HepG2 (cell line): ENCODE data around the gene TACC2. TPM values are rescaled to one million over a fixed set of nuclear protein-coding genes. Genes with fewer than 3 reads are reported as not detected.

Experiments
- ARID5B ChIP-seq: IDR thresholded peaks from 2 replicates; pipeline ENCODE4 v1.4.0; 2020; ENCODE audit warnings: mild to moderate bottlenecking, missing genetic modification reagents
- ARNTL ChIP-seq: sonication (generic); formaldehyde crosslinking; IDR thresholded peaks from 2 replicates; pipeline ENCODE4 v1.4.0; 2020; ENCODE audit warnings: mild to moderate bottlenecking, missing genetic modification reagents
- CBX1 ChIP-seq: IDR thresholded peaks from one replicate; pipeline ENCODE4 v1.6.1; 2016; ENCODE audit warnings: antibody characterized with exemption, low read depth
- CEBPG ChIP-seq: IDR thresholded peaks from 2 replicates; pipeline ENCODE4 v1.6.1; 2016
- CREB1 ChIP-seq, 2 experiments: fragments of 450-650 bp in 1 of 2; IDR thresholded peaks; 2 replicates each; pipeline ENCODE4 v1.6.1; 2016 to 2017; ENCODE audit warnings: control low read depth in 1 of 2, mild to moderate bottlenecking in 1 of 2, missing compliant biosample characterization in 1 of 2, missing genetic modification characterization in 1 of 2
- EP300 ChIP-seq, 3 experiments: sonication (generic) in 1 of 3; formaldehyde crosslinking in 1 of 3; IDR thresholded peaks; 2 replicates each; pipeline versions ENCODE4 v1.5.1 to v1.6.1; 2011 to 2020; ENCODE audit warnings: low read depth in 2 of 3, low read length in 2 of 3, borderline replicate concordance in 1 of 3, improper control_type of control experiment in 1 of 3, mild to moderate bottlenecking in 1 of 3, missing genetic modification reagents in 1 of 3, moderate library complexity in 1 of 3
- HNRNPH1 ChIP-seq: fragments of 200-400 bp; formaldehyde crosslinking; optimal IDR thresholded peaks from 2 replicates; pipeline ENCODE3; 2017; ENCODE audit warnings: mild to moderate bottlenecking, low read depth, low read length
- KLF16 ChIP-seq, 2 experiments: sonication (generic) in 1 of 2; formaldehyde crosslinking in 1 of 2; IDR thresholded peaks; 2 replicates each; pipeline versions ENCODE4 v1.6.1 to v1.8.0; 2016 to 2023; ENCODE audit warnings: missing genetic modification reagents in 2 of 2, missing compliant biosample characterization in 1 of 2
- MAF1 ChIP-seq: sonication (generic); formaldehyde crosslinking; IDR thresholded peaks from 2 replicates; pipeline ENCODE4 v1.5.0; 2020; ENCODE audit warnings: missing genetic modification reagents, borderline replicate concordance
- MBD4 ChIP-seq: IDR thresholded peaks from 2 replicates; pipeline ENCODE4 v1.6.1; 2012; ENCODE audit warnings: low read length, inconsistent platforms, borderline replicate concordance
- NCOR1 ChIP-seq: fragments of 200-600 bp; sonication (generic); IDR thresholded peaks from 2 replicates; pipeline ENCODE4 v1.7.0; 2017; ENCODE audit warnings: antibody characterized with exemption, low read length, borderline replicate concordance
- PPARG ChIP-seq: conservative IDR thresholded peaks from 2 replicates; pipeline ENCODE4 v1.6.1; 2016; ENCODE audit warnings: missing biosample characterization, missing genetic modification reagents
- RAD51 ChIP-seq: fragments of 450-650 bp; IDR thresholded peaks from 2 replicates; pipeline ENCODE4 v1.6.1; 2016; ENCODE audit warnings: borderline replicate concordance
- RORA ChIP-seq: sonication (generic); formaldehyde crosslinking; IDR thresholded peaks from 2 replicates; pipeline ENCODE4 v1.5.0; 2020; ENCODE audit warnings: mild to moderate bottlenecking, missing genetic modification reagents, moderate library complexity
- SALL1 ChIP-seq: sonication (generic); formaldehyde crosslinking; IDR thresholded peaks from 2 replicates; pipeline ENCODE4 v1.8.0; 2022; ENCODE audit warnings: mild to moderate bottlenecking, missing genetic modification reagents
- TAF15 ChIP-seq: fragments of 200-400 bp; formaldehyde crosslinking; IDR thresholded peaks from one replicate; pipeline ENCODE4 v1.6.1; 2018; ENCODE audit warnings: mild to moderate bottlenecking, low read depth, low read length; ENCODE audit not compliant: poor library complexity, severe bottlenecking
- XBP1 ChIP-seq: sonication (generic); formaldehyde crosslinking; IDR thresholded peaks from 2 replicates; pipeline ENCODE4 v1.5.0; 2020; ENCODE audit warnings: missing genetic modification reagents
- ZFP41 ChIP-seq: sonication (generic); formaldehyde crosslinking; IDR thresholded peaks from 2 replicates; pipeline ENCODE4 v1.4.0; 2020; ENCODE audit warnings: mild to moderate bottlenecking, missing genetic modification reagents, borderline replicate concordance
- ZMYM2 ChIP-seq: sonication (generic); formaldehyde crosslinking; IDR thresholded peaks from 2 replicates; pipeline ENCODE4 v1.8.0; 2022; ENCODE audit warnings: mild to moderate bottlenecking, missing genetic modification reagents
- ZNF20 ChIP-seq: sonication (generic); formaldehyde crosslinking; IDR thresholded peaks from 2 replicates; pipeline ENCODE4 v1.4.0; 2020; ENCODE audit warnings: mild to moderate bottlenecking, moderate library complexity, missing genetic modification reagents
- ZNF430 ChIP-seq: sonication (generic); formaldehyde crosslinking; IDR thresholded peaks from 2 replicates; pipeline ENCODE4 v1.9.0; 2021; ENCODE audit warnings: mild to moderate bottlenecking, missing genetic modification reagents
- polyA plus RNA-seq, 8 experiments: library from polyadenylated mRNA; depleted of rRNA in 3 of 8; stranded (reverse) in 7 of 8; unstranded in 1 of 8; fragments of >200 nt; fragmentation: Illumina TruSeq in 4 of 8; extraction: Trizol in 4 of 8; gene quantifications; 2 replicates each; pipeline versions ENCODE4 v1.2.1 to v1.2.3, GENCODE V29; 2011 to 2016; ENCODE audit warnings: low read depth in 4 of 8, missing spikeins in 1 of 8, mixed read lengths in 1 of 8; ENCODE audit not compliant: insufficient read depth in 1 of 8
- total RNA-seq, 5 experiments: library from RNA; depleted of rRNA; stranded (reverse); fragments of >200 nt; fragmentation: Illumina TruSeq; extraction: Trizol; gene quantifications; 2 replicates each; pipeline ENCODE4 v1.2.3, GENCODE V29; 2016; ENCODE audit warnings: low read depth in 1 of 5
- TF ChIP-seq, protein P1 (sequence below): sonication (generic); formaldehyde crosslinking; IDR thresholded peaks from 2 replicates; pipeline ENCODE4 v1.8.0; 2022; ENCODE audit warnings: missing genetic modification reagents, mild to moderate bottlenecking, inconsistent platforms, borderline replicate concordance
- TF ChIP-seq, protein P2 (sequence below): IDR thresholded peaks from 2 replicates; pipeline ENCODE4 v1.6.1; 2016; ENCODE audit warnings: missing genetic modification reagents, missing compliant biosample characterization
- TF ChIP-seq, protein P3 (sequence below): sonication (generic); formaldehyde crosslinking; conservative IDR thresholded peaks from 2 replicates; pipeline ENCODE4 v1.4.0; 2020; ENCODE audit warnings: missing genetic modification reagents

TACC2 gene
- total and polyA plus RNA-seq, 2 of the 13 experiments (the other 11 are each of a cell fraction or from before 2014, with no cell fraction given) = 11.8 to 16.0 TPM

- TF ChIP-seq PPARG (CRISPR knock-in tag) = no peak
- TF ChIP-seq XBP1 (CRISPR knock-in tag) = no peak
- TF ChIP-seq, protein P1, sequence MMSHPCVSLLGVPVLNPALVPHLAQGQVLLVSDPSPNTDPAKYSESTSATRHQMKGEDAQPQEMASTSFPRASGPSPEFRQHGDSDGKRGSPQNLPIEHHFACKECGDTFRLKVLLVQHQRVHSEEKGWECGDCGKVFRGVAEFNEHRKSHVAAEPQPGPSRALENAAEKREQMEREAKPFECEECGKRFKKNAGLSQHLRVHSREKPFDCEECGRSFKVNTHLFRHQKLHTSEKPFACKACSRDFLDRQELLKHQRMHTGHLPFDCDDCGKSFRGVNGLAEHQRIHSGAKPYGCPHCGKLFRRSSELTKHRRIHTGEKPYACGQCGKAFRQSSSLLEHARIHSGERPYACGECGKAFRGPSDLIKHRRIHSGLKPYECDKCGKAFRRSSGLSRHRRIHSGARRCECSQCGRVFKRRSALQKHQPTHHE = no peak
- TF ChIP-seq MBD4 = no peak
- no peak for TF ChIP-seq ZNF430 (CRISPR knock-in tag)
- 0 out of 2 replicates have a peak, but pooled peaks have one; percentile 13 for TF ChIP-seq ARID5B (CRISPR knock-in tag)
- TF ChIP-seq, protein P2, sequence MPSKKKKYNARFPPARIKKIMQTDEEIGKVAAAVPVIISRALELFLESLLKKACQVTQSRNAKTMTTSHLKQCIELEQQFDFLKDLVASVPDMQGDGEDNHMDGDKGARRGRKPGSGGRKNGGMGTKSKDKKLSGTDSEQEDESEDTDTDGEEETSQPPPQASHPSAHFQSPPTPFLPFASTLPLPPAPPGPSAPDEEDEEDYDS (CRISPR knock-in tag) = no peak
- no peak for TF ChIP-seq ZMYM2 (CRISPR knock-in tag)
- TF ChIP-seq RORA (CRISPR knock-in tag) = no peak
- TF ChIP-seq KLF16 (CRISPR knock-in tag; IDR thresholded peaks at IDR 0.05) = no peak
- no peak for TF ChIP-seq CREB1 (IDR thresholded peaks at IDR 0.05)
- no peak for TF ChIP-seq CREB1 (CRISPR knock-in tag; IDR thresholded peaks at IDR 0.05)
- no peak for TF ChIP-seq SALL1
- no peak for TF ChIP-seq ZFP41 (CRISPR knock-in tag)
- TF ChIP-seq CBX1 = no peak
- no peak for TF ChIP-seq HNRNPH1
- TF ChIP-seq NCOR1 = no peak
- TF ChIP-seq EP300 (IDR thresholded peaks at IDR 0.05; ENCODE audit: low read depth in 2 of 2, low read length in 2 of 2) = no peak
- TF ChIP-seq EP300 (CRISPR knock-in tag; IDR thresholded peaks at IDR 0.05; ENCODE audit: borderline replicate concordance) = no peak
- TF ChIP-seq RAD51 = no peak
- TF ChIP-seq CEBPG (CRISPR knock-in tag) = no peak
- TF ChIP-seq MAF1 (CRISPR knock-in tag) = no peak
- TF ChIP-seq, protein P3, sequence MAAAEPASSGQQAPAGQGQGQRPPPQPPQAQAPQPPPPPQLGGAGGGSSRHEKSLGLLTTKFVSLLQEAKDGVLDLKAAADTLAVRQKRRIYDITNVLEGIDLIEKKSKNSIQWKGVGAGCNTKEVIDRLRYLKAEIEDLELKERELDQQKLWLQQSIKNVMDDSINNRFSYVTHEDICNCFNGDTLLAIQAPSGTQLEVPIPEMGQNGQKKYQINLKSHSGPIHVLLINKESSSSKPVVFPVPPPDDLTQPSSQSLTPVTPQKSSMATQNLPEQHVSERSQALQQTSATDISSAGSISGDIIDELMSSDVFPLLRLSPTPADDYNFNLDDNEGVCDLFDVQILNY = no peak
- TF ChIP-seq TAF15 = no peak
- no peak for TF ChIP-seq ARNTL (CRISPR knock-in tag)
- TF ChIP-seq ZNF20 = no peak
These were observed 62.8 kb downstream of the TACC2 start (continued) for GRCh38 chr10:122051609-122052385.
